ENCODE data around the gene TRPV3.
"Not testable (repeated sequence)": the region's sequence is repeated elsewhere in the genome, so short reads cannot be mapped to it uniquely, and the experiment has no call there.

The TRPV3 gene

DNA sequence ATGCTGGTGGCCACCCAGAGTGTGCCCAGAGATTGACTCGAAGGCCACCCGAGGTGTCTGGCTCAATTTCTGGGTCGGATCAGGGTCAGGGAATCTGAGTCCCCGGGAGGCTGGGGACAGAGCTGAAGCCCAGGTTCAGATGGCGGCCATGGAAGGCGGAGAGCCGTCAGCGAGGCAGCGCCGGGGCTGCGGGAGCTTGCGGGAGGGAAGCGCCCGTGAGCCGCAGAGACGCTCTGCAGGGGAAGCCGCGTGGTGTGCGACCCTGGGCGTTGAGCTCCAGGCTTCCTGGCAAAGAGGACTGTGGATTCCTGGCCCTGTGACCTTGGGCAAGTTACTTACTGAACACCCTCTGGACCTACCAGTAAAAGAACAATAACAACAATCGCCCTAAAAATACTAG is 85.5 kb downstream of the TRPV3 start:
- no peak for DNase-seq (ENCODE audit: low spot score)

DNA sequence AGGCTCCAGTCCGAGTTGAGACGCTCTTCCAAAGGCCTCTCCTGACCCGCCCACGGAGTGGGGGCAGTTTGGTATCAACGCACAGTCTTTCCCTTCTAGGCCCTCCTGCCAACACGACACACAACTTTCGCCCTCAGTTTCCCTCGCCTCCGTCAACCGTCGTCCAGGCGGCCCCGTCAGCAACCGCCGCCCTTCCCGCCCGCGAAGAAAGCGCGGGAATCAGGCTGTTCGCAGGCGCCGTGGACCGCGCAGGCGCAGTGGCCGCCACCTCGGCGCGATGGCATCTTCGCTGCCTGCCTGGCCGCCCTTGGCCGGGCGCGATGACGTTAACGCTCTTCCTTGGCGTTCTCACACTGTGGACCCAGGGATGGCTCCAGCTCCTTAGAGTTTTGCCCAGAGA is 86.0 kb downstream of the TRPV3 start, which contains the start of gene SPATA22:
Gene SPATA22, minus strand, starts transcription at position 221 of the 400 bp plus-strand sequence. CDS start 2,494 bp downstream, outside the sequence.
- DNase-seq (ENCODE audit: low spot score), result no peak

GRCh38 chr17:3469529-3469928 is 88.1 kb downstream of the TRPV3 start:
- DNase-seq (ENCODE audit: low spot score), result no peak

- not testable (repeated sequence) for DNase-seq (ENCODE audit: low spot score)
Measured at GRCh38 chr17:3466355-3466754, 91.3 kb downstream of the TRPV3 start.
